HG03060 (cell line): ENCODE data around the gene MLLT3.

Source experiments
- ATAC-seq: cut with Tn5 transposase; IDR thresholded peaks from one replicate; pipeline ENCODE4 v1.9.1; 2021; ENCODE audit warnings: low read depth, moderate number of reproducible peaks; ENCODE audit not compliant: unreplicated experiment

Gene MLLT3

GRCh38 chr9:20436476-20437195 lies 185.7 kb downstream of the MLLT3 start:
- no peak for ATAC-seq

GRCh38 chr9:20428976-20429375 lies 193.3 kb downstream of the MLLT3 start:
- no peak for ATAC-seq

GRCh38 chr9:20427359-20427758 lies 194.9 kb downstream of the MLLT3 start:
- no peak for ATAC-seq

GRCh38 chr9:20426019-20426418 lies 196.3 kb downstream of the MLLT3 start:
- ATAC-seq: no peak

GRCh38 chr9:20419533-20419932 lies 202.8 kb downstream of the MLLT3 start:
- no peak for ATAC-seq

- no peak for ATAC-seq
Observed at GRCh38 chr9:20418485-20418884, 203.8 kb downstream of the MLLT3 start.

GRCh38 chr9:20417373-20418080 lies 204.8 kb downstream of the MLLT3 start:
- no peak for ATAC-seq

GRCh38 chr9:20414150-20414549 lies 208.1 kb downstream of the MLLT3 start:
- no peak for ATAC-seq

GRCh38 chr9:20409321-20410092 lies 212.8 kb downstream of the MLLT3 start:
- ATAC-seq: no peak

- ATAC-seq: no peak
Observed at GRCh38 chr9:20408513-20408912, 213.8 kb downstream of the MLLT3 start.

GRCh38 chr9:20407013-20407412 lies 215.3 kb downstream of the MLLT3 start:
- ATAC-seq: no peak

GRCh38 chr9:20406344-20406743 lies 216.0 kb downstream of the MLLT3 start:
- ATAC-seq: no peak

- ATAC-seq: no peak
Observed at GRCh38 chr9:20405616-20406015, 216.7 kb downstream of the MLLT3 start.

- ATAC-seq: no peak
Observed at GRCh38 chr9:20405078-20405477, 217.2 kb downstream of the MLLT3 start.

GRCh38 chr9:20404192-20404813 lies 218.0 kb downstream of the MLLT3 start:
- ATAC-seq: no peak

GRCh38 chr9:20403346-20403745 lies 219.0 kb downstream of the MLLT3 start:
- ATAC-seq: no peak

GRCh38 chr9:20402273-20402875 lies 219.9 kb downstream of the MLLT3 start:
- no peak for ATAC-seq

GRCh38 chr9:20398536-20399338 lies 223.6 kb downstream of the MLLT3 start:
- ATAC-seq: no peak

- ATAC-seq: no peak
Observed at GRCh38 chr9:20397348-20397747, 225.0 kb downstream of the MLLT3 start.

GRCh38 chr9:20396509-20396908 lies 225.8 kb downstream of the MLLT3 start:
- ATAC-seq: no peak
